Ecto neural progenitor cell (in vitro differentiated cells): ENCODE data around the gene FAM76B.
"Not testable (repeated sequence)": the region's sequence is repeated elsewhere in the genome, so short reads cannot be mapped to it uniquely, and the experiment has no call there.

Experiments
- DNase-seq: peaks from one replicate; pipeline ENCODE4 v3.0.0-alpha.2; 2018; ENCODE audit warnings: low spot score

FAM76B gene

DNA sequence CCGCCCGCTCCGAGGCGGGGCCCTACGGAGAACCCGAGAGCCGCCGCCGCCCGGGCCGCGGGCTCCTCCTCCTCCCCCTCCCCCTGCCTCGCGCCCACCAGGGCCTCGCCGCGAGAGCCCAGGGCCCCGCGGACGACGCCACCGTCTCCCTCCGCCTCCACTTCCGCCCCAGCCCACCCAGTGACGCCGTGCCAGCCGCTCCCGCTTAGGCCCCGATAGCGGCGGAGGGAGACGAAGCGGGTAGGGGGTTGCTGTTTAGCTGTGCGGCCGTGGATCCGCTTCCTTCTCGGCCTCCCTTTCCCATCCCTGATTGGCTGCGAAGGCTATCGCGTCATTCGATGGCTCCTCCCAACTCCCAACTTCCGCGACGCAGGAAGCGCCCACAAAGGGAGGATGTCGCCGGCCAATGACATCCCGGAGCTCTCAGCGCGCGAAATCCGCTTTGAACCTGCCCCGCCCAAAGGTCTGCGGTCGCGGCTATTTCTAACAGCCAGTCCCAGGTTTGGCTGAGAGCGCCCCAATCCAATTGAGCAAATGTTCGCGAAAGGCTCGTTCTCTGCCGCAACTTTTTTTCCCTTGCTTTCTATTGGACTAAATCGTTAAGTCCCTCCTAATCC lies at the start of gene FAM76B:
FAM76B (minus strand) TSS at position 277 of the 617 bp plus-strand sequence. CDS start 304 bp downstream, outside the sequence.
- peak; percentile 97 for DNase-seq

DNA sequence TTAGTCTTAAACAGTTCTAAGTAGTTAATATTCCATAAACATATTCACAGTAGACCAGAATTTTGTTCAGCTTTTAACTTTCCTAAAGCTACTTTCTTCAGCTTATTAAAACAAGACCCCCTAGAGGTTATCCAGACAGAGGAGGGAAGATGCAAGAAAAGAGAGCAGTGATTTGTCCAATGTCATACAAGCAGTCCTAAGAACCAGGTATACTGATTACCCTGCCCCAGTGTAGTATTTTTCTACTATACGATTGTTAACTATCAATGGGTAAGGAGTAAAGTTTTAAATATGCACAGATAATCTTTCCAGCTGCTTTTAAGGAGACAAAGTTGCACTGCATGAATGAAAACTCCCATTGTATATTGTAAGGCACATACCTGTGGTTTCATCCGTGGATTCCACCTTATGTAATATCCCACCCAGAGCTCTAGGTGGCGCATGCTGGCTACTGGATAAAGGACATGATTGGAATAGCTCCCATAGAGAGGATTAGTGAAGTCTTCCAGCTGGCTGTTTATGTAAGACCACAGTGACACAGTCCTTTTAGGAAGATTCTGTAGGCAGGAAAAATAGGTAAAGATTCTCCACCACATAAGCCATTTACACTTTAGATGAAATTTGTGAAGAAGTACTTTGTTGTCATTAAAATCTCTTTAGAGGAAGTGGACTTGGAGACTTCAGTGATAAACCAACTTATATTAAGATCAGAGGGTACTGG lies 46.3 kb upstream of the FAM76B start:
- peak; percentile 62 for DNase-seq

DNA sequence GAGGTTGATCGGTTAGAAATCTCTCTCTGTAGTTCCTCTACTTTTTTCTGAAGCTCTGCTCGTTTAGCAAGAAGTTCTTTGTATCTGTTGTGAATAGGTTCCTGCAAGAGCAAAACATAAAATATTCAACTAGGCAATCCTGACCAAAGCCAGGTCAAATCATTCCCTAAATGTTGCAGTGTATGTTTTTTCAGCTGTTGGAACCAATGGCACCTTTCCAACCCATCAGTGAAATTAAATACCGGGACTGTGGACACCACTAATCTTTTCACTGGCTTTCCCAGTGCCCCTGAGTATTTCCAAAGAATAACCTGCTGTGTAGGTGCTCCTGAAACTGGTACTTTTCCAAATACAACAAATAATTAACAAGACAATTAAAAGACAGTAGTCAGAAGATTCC lies 45.8 kb upstream of the FAM76B start:
- no peak for DNase-seq

DNA sequence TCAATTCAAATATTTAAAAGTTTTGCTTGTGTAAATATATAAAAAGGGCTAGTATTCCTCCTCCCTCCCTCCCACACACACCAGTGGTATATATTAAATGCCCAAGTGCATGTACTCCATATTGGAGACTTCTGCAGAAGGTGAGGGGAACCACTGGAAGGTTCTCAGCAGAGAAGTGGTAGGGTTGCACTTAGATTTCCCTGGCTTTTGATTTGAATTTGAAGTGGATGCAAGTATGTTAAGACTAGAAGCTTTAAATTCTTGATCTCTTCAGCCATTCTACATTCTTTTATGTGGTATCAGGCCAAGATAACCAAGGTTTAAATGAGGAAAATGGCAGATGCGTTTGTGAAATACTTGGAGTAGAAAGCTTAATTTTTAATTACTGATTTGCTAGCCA lies 43.8 kb upstream of the FAM76B start:
- DNase-seq = no peak

DNA sequence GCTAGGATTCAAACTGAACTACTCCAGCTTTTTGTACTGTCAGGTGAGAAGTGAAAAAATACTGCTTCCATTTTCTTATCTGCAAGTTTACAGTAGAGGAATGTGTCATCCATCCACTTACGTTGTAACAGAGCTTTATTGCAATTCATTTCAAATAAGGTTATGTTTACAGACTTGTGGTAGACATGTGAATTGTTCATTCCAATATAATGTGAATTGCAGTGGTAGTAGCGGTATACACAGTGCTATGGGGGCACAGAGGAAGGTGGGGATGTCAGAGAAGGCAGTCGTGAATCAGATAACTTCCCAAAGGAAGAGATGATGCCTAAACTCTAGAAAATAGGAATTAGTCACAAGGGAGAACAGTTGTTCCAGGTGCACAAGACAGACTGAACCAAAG lies 43.2 kb upstream of the FAM76B start:
- no peak for DNase-seq

DNA sequence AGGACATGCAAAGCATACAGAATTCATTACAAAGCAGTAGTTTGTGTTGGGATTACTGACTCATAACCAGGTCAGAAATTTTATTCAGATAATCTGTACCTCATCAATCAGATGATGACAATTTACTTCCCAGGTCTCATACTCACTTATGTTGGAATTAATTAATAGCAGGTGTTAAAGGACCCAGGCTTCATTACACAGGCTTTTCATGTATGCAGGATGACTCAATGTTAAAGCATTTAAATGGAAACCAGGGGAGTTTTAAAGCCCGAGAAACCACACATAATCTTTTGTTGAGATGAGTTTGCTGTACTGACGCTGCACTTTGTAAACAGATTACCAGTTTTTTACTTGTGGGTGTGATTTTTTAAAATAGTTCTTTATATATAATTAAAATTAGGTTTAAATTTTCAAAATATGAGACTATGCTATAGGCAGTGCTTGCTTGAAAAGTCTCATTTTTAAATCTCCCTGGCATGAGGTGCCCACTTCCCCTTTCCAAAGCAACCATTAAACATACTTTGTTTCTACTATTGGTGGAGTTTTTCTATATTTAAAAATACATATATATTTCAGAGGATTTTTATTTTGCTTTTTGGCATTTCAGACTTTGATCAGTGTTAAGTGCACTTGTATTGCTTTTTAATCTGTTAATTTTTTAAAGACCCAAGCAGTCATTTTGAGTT lies 41.8 kb upstream of the FAM76B start:
- no peak for DNase-seq

DNA sequence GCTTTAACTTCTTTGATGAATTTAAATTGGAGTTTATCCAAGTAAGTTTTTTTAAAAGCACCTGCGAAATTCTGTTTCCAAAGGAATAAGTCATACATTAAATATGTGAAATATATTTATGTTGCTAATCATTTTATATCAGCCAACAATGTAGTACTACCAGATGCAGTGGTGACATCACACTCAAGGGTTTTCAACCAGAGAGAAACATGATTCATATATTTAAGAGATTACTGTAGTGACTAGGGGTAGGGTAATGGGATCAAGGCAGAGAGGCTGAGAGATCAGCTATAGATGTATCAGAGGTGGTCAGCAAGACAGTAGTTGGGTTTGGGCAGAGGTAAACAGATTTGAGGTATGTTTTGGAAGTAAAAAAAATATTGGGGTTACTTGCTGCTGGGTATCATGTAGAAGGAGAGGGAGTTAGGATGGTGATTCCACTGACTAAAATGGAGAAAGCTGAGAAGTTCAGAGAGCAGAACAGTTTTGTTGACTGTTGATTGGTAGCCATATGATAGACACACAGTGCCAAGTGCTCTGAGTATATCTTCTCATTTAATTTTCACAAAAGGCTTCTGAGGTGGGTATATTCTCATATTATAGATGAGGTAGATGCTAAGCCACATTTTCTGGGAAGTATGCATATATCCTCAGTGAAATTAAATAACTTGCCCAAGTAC lies 40.1 kb upstream of the FAM76B start:
- DNase-seq = no peak

DNA sequence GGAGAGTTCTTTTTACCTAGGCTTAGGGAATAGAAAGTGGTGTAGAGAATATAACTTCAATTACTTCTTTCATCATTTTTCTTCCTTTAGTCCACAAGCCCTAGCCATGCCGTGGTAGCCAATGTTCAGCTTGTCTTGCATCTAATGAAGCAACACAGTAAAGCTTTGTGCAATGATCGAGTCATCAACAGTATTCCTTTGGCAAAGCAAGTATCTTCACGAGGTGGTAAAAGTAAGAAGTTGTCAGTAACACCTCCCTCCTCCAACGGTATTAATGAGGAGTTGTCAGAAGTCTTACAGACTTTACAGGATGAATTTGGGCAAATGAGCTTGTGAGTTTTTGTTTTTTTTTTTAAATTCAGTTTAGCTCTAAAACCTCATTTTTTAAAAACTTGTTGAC lies 38.1 kb upstream of the FAM76B start:
- no peak for DNase-seq

DNA sequence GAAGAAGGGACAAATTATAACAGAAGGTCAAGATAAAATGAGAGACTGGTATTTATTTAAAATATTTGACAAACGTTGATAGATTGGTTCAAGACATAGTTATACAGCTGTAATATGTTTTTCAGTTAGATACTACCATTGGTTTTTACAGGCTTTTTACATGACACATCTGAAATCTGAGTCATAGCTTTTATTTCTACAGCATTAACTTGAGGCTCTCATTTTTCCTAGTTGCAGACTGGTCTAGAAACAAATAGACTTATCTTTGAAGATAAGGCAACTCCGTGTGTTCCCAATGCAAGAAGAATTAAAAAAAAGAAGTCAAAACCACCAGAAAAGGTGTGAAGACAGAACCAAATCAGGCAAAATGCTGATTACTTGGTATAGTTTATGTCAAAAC lies 32.1 kb upstream of the FAM76B start:
- DNase-seq = no peak

DNA sequence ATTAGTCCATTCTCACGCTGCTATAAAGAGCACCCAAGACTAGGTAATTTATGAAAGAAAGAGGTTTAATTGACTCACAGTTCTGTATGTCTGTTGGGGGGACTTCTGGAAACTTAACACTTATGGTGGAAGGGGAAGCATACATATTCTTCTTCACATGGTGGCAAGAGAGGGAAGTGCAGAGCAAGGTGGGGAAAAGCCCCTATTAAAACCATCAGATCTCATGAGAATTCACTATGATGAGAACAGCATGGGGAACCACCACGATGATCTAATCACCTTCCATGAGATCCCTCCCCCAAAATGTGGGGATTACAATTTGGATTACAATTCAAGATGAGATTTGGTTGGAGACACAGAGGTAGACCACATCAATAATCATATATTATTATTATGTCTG lies 26.5 kb upstream of the FAM76B start:
- DNase-seq = no peak

DNA sequence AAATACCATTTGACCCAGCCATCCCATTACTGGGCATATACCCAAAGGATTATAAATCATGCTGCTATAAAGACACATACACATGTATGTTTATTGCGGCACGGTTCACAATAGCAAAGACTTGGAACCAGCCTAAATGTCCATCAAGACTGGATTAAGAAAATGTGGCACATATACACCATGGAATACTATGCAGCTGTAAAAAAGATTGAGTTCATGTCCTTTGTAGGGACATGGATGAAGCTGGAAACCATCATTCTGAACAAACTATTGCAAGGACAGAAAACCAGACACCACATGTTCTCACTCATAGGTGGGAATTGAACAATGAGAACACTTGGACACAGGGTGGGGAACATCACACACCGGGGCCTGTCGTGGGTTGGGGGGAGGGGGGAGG lies 21.5 kb upstream of the FAM76B start:
- not testable (repeated sequence) for DNase-seq

DNA sequence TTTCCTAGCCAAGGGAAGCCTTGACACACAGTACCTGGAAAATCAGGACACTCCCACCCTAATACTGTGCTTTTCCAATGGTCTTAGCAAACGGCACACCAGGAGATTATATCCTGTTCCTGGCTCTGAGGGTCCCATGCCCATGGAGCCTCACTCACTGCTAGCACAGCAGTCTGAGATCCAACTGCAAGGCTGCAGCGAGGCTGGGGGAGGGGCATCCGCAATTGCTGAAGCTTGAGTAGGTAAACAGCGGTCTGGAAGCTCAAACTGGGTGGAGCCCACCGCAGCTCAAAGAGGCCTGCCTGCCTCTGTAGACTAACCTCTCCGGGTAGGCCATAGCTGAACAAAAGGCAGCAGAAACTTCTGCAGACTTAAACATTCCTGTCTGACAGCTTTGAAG lies 16.9 kb upstream of the FAM76B start:
- DNase-seq = not testable (repeated sequence)

DNA sequence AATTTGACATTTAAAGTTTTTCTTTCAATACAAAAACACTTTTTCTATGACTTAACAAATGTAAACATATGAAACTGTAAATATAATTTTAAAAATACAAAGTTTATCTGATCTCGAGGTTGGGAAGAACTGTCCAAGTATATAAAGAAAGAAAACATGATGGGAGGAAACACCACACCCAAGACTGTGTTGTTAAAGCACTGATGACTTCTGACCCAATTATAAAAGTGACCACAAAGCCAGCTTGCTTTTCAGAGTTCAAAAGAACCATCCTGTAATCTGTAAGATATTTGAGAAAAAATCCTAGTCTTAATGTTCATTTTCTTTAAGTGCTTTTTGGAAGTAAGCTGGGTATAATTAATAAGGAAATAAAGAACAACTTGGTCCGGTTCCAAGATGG lies 16.3 kb upstream of the FAM76B start:
- no peak for DNase-seq

DNA sequence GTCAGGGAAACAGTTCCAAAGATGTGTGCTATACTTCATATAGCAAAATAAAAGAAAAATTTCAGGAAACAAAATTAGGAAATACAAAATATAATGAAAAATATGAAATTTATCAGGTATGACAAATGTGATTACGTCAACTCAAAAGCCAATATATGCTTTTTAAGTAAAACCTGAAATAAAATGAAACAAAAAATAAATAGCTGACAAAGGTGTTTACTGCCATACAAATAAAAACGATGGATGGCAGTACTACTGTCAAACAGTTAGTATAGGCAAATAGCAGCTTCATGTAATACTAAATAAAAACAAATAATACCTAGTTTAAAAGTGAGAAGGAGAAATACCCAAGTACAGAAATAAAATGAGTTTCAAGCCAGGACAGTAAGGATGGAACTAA lies 14.4 kb upstream of the FAM76B start:
- no peak for DNase-seq

DNA sequence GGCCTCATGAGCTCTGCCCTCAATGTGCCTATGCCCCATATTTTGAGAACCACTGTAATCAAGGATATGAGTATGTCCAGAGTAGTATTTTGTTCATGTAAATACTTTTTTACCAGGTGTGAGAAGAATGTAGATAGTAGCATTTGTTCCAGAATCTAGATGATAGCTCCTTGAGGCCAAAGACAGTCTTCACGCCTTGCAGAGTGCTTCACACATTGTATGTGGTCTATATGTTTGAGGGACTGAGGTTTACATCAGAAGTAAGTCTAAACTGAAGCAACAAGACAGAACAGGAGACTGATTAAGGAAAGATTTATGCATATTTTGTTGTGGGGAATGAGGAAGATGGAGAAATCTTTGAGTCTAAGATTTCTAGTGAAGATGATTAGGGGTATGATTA lies 13.2 kb upstream of the FAM76B start:
- DNase-seq = no peak

DNA sequence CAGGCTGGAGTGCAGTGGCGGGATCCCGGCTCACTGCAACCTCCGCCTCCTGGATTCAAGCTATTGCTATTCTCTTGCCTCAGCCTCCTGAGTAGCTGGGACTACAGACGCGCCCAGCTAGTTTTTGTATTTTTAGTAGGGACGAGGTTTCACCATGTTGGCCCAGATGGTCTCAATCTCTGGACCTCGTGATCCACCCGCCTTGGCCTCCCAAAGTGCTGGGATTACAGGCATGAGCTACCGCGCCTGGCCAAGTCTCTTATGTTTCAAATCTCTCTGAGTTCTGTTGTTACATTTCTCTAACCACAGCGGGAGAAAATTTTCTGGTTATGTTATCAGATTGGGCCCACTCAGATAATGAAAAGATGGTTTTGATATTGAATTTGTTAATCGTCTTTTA lies 10.9 kb upstream of the FAM76B start:
- no peak for DNase-seq

DNA sequence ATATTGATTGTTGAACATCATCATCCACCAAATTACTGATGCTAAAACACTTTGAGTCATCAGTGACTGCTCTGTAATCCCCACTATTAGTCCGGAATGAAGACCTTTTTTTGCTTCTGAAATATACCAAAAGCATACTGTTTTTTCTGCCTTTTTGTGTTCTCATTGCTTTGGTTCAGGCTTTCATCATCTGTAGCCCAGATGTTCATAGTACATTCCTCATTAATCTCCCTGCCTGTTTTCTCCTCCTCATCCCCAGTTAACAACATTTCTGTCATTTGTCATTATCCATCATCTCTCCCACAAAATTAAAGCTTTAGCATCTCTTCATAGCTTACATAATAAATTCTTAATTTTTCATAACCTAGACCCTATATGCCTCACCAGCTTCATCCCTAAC lies 10.0 kb upstream of the FAM76B start:
- DNase-seq = no peak

DNA sequence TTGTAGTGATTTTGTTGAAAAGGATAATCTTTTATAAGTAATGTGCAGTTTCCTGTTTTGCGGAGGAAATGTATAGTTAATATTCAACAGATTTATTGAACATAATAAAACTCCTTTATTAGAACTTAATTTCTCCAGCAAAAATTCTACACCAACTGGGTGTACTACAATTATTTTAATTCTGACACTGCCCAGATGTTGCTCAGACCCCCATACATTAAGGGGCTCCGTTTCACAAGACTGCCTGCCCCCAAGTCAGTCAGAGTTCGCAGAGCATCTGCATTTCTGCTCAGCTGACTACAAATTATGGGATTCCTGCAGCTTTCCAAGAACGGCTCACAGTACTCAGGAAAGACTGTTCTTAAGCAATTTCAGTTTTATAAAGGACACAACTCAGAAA lies 6.9 kb upstream of the FAM76B start:
- no peak for DNase-seq

DNA sequence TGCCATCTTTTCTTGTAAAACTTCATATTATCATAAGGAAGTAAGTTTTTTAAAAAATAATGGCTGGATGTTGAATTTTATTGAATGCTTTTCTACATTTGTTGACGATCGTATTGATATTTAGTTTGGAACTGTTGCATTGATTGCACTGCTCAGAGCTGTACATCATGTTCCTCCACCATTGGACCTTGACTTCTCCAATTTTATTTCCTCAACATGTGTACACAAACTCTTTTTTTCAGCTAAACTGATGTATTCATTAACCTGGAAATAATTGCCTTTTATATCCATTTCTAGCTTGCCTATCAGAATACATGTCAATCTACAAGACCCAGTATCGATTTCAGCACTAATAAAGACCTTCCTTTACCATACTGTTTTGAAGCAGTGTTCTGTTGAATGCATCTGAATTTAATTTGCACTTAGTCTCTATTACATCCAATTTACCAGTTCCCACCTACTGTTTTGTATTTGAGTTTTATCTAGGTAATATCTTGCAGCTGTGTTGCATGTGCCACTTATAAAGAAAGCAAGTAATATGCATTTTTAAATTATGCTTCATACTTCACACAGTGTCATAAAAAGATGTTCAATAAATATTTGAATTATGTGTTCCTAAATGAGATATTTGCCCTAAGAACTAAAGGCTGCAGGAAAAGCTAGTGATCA lies 6.2 kb upstream of the FAM76B start:
- no peak for DNase-seq

DNA sequence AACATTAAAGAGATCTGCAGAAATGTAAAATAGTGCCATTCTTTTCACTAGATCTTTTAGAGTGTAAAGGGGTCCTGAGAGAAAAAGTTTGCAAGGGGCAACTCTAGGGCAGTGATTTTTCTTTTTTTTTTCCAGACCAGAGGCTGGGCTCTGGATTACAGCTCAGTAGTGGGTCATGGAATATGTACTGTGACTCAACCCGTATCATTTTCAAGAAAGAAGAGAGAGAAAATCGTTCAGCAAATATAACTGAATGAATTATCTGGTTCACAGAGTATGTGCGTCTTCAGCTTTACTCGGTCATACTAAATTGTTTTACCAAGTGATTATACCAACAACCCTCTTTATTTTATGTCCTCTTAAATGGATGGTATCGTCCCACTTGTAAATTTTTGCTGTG lies 4.5 kb upstream of the FAM76B start:
- no peak for DNase-seq

DNA sequence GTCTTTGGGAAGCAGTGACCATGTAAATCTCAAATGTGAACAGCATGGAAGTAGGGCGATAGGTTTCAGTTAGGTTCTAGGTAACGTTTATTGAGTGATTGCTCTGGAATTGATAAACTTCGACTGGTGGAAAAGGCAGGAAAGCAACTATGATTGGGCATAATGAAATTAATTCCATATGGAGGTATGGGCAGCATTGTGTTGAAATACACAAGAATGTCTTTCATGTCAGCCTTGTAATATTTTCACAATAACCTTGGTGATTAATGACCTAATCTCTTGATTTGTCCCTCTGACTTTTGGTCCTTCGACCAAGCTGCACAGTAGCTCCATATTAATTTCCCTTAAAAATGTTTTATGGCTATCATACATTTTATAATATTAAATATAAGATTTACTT lies 3.5 kb upstream of the FAM76B start:
- no peak for DNase-seq

DNA sequence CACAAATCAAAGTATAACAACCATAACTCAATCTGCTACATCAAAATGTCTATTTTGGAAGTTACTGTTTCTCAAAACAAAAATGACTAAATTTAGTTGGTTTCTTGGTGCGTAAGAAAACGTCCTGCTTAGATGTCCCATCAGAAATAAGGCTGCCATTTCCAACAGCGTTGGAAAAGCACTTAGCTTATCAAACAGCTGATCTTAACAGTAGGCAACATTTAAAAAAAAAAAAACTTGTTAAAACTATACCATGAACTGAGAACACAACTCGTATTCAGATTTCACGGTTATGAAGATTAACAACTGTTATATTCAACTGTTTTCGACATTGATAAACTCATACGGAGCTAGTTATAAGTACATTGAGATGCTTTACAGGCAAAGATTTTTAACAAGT lies 3.1 kb upstream of the FAM76B start:
- no peak for DNase-seq
